Natural killer cell treated with Interleukin-12 subunit alpha and Interleukin-12 subunit beta and Interleukin-15 and Interleukin-18, amount 100 ng/mL, for 72 hours (primary cell): ENCODE data around the gene ZNF660. TPM values are rescaled to one million over a fixed set of nuclear protein-coding genes. Genes with fewer than 3 reads are reported as not detected.
"Not testable (repeated sequence)": the region's sequence is repeated elsewhere in the genome, so short reads cannot be mapped to it uniquely, and the experiment has no call there.

Experiments
- ATAC-seq, 2 donors: fragments of 150-1000 bp; cut with Tn5 transposase in 1 of 2; sonication (Bioruptor Pico), chemical (Tn5 transposase) in 1 of 2; 2 replicates each; pipeline ENCODE4 v1.10.0; 2021
- DNase-seq: peaks from one replicate; pipeline ENCODE4 v3.0.0; 2022; ENCODE audit warnings: low spot score
- H3K27ac Mint-ChIP-seq, 2 donors: 1 replicate in 1 of 2; 2 replicates in 1 of 2; pipeline ENCODE4 v1.8.0; 2022; ENCODE audit warnings: mixed read lengths in 2 of 2, mild to moderate bottlenecking in 1 of 2, moderate library complexity in 1 of 2
- H3K27me3 Mint-ChIP-seq, 2 donors: 1 replicate in 1 of 2; 2 replicates in 1 of 2; pipeline ENCODE4 v1.8.0; 2022; ENCODE audit warnings: mixed read lengths in 2 of 2
- H3K36me3 Mint-ChIP-seq: one replicate; pipeline ENCODE4 v1.8.0; 2022; ENCODE audit warnings: mixed read lengths
- H3K4me1 Mint-ChIP-seq, 2 donors: 1 replicate in 1 of 2; 2 replicates in 1 of 2; pipeline ENCODE4 v1.8.0; 2022; ENCODE audit warnings: low read depth in 2 of 2, mixed read lengths in 2 of 2, mild to moderate bottlenecking in 1 of 2
- H3K4me3 Mint-ChIP-seq: one replicate; pipeline ENCODE4 v1.8.0; 2022; ENCODE audit warnings: mixed read lengths
- H3K9me3 Mint-ChIP-seq: 2 replicates; pipeline ENCODE4 v1.8.0; 2022; ENCODE audit warnings: mixed read lengths
- total RNA-seq, 2 donors: library from RNA; stranded (reverse); gene quantifications; one replicate each; pipeline ENCODE4 v1.2.3, GENCODE V29; 2022

Gene ZNF660
- total RNA-seq, result 1 to 10 TPM; 2.5 to 5.9 TPM

GRCh38 chr3:44584646-44585501, at the start of gene ZNF660:
ZNF660 (plus strand) TSS chr3:44584964; CDS start chr3:44594194, 9,230 bp downstream.
- peaks cover 0 to 11% of the 10 kb centered on the region in 2 donors for H3K27me3 Mint-ChIP-seq
- ATAC-seq, result peak; percentile 85 to 92
- H3K27ac Mint-ChIP-seq, result peak within 1 kb of the TSS; percentile 10 to 88
- peaks cover 18 to 23% of the 10 kb centered on the region in 2 donors for H3K4me1 Mint-ChIP-seq
- peak; percentile 67 for DNase-seq
- H3K9me3 Mint-ChIP-seq, result peaks cover 7% of the 10 kb centered on the region
- peaks cover 31% of the 10 kb centered on the region for H3K36me3 Mint-ChIP-seq
- peak within 1 kb of the TSS; percentile 79 for H3K4me3 Mint-ChIP-seq

- no peak overlapping the region for H3K27ac Mint-ChIP-seq
- DNase-seq (no peak), ATAC-seq (no peak)
- H3K4me1 Mint-ChIP-seq, result peaks cover 0 to 3% of the 10 kb centered on the region in 2 donors
- H3K27me3 Mint-ChIP-seq, result peaks cover 28 to 43% of the 10 kb centered on the region in 2 donors
- H3K36me3 Mint-ChIP-seq, result no peaks in the 10 kb centered on the region
- no peak overlapping the region for H3K4me3 Mint-ChIP-seq
- no peaks in the 10 kb centered on the region for H3K9me3 Mint-ChIP-seq
These were observed 49.4 kb upstream of the ZNF660 start for GRCh38 chr3:44535364-44535763.

GRCh38 chr3:44544811-44545210, 40.0 kb upstream of the ZNF660 start:
- H3K27ac Mint-ChIP-seq, H3K9me3 Mint-ChIP-seq, H3K4me1 Mint-ChIP-seq, DNase-seq, ATAC-seq, H3K4me3 Mint-ChIP-seq, H3K36me3 Mint-ChIP-seq: not testable (repeated sequence)
- peaks cover 15 to 24% of the 10 kb centered on the region in 2 donors for H3K27me3 Mint-ChIP-seq

GRCh38 chr3:44554626-44555592, 29.9 kb upstream of the ZNF660 start, which contains the start of gene ZKSCAN7:
ZKSCAN7 (plus strand) TSS chr3:44555193; CDS start chr3:44557048, 1,855 bp downstream.
- peaks cover 5% of the 10 kb centered on the region for H3K9me3 Mint-ChIP-seq
- peak; percentile 83 to 85 for ATAC-seq
- peak within 1 kb of the TSS; percentile 62 to 89 for H3K27ac Mint-ChIP-seq
- peaks cover 21% of the 10 kb centered on the region for H3K36me3 Mint-ChIP-seq
- H3K27me3 Mint-ChIP-seq, result peaks cover 0 to 10% of the 10 kb centered on the region in 2 donors
- H3K4me3 Mint-ChIP-seq, result peak within 1 kb of the TSS; percentile 93
- H3K4me1 Mint-ChIP-seq, result peaks cover 10 to 18% of the 10 kb centered on the region in 2 donors
- peak; percentile 75 for DNase-seq

- H3K36me3 Mint-ChIP-seq, result peaks cover 23% of the 10 kb centered on the region
- H3K27ac Mint-ChIP-seq, result peak overlapping the region; percentile 62 to 89
- H3K9me3 Mint-ChIP-seq, result peaks cover 5% of the 10 kb centered on the region
- H3K4me1 Mint-ChIP-seq, result peaks cover 11 to 19% of the 10 kb centered on the region in 2 donors
- no peak for DNase-seq
- ATAC-seq, result peak in 1 of 2 donors; percentile 24
- H3K27me3 Mint-ChIP-seq, result peaks cover 0 to 9% of the 10 kb centered on the region in 2 donors
- peak overlapping the region; percentile 93 for H3K4me3 Mint-ChIP-seq
These were observed 29.0 kb upstream of the ZNF660 start for GRCh38 chr3:44555723-44556122.

- no peak overlapping the region for H3K4me3 Mint-ChIP-seq
- peaks cover 5% of the 10 kb centered on the region for H3K9me3 Mint-ChIP-seq
- H3K27ac Mint-ChIP-seq, result no peak overlapping the region
- peaks cover 0 to 2% of the 10 kb centered on the region in 2 donors for H3K27me3 Mint-ChIP-seq
- ATAC-seq, result no peak
- DNase-seq, result no peak
- peaks cover 32% of the 10 kb centered on the region for H3K36me3 Mint-ChIP-seq
- peaks cover 18 to 25% of the 10 kb centered on the region in 2 donors for H3K4me1 Mint-ChIP-seq
These were observed 27.7 kb upstream of the ZNF660 start for GRCh38 chr3:44557074-44557473.

GRCh38 chr3:44561076-44561475, 23.7 kb upstream of the ZNF660 start:
- no peak overlapping the region for H3K4me3 Mint-ChIP-seq
- no peaks in the 10 kb centered on the region for H3K27me3 Mint-ChIP-seq
- H3K4me1 Mint-ChIP-seq, result peaks cover 16% of the 10 kb centered on the region in 2 donors
- H3K36me3 Mint-ChIP-seq, result peaks cover 31% of the 10 kb centered on the region
- no peak for DNase-seq
- ATAC-seq, result no peak
- H3K27ac Mint-ChIP-seq, result no peak overlapping the region
- H3K9me3 Mint-ChIP-seq, result peaks cover 6% of the 10 kb centered on the region

GRCh38 chr3:44562147-44562546, 22.6 kb upstream of the ZNF660 start:
- H3K27me3 Mint-ChIP-seq, result no peaks in the 10 kb centered on the region
- H3K27ac Mint-ChIP-seq, result no peak overlapping the region
- peaks cover 39% of the 10 kb centered on the region for H3K36me3 Mint-ChIP-seq
- H3K9me3 Mint-ChIP-seq, result peaks cover 8% of the 10 kb centered on the region
- DNase-seq (no peak), ATAC-seq (no peak)
- H3K4me3 Mint-ChIP-seq, result no peak overlapping the region
- peaks cover 14 to 16% of the 10 kb centered on the region in 2 donors for H3K4me1 Mint-ChIP-seq

- H3K27me3 Mint-ChIP-seq, result no peaks in the 10 kb centered on the region
- peaks cover 0 to 5% of the 10 kb centered on the region in 2 donors for H3K4me1 Mint-ChIP-seq
- H3K36me3 Mint-ChIP-seq, result peaks cover 73% of the 10 kb centered on the region
- no peak overlapping the region for H3K27ac Mint-ChIP-seq
- no peak for ATAC-seq
- no peak overlapping the region for H3K4me3 Mint-ChIP-seq
- H3K9me3 Mint-ChIP-seq, result peaks cover 30% of the 10 kb centered on the region
- DNase-seq, result no peak
These were observed 16.2 kb upstream of the ZNF660 start for GRCh38 chr3:44568561-44568960.

GRCh38 chr3:44571024-44571423, 13.7 kb upstream of the ZNF660 start:
- ATAC-seq, result no peak
- peaks cover 25% of the 10 kb centered on the region for H3K9me3 Mint-ChIP-seq
- no peak overlapping the region for H3K27ac Mint-ChIP-seq
- no peak for DNase-seq
- no peaks in the 10 kb centered on the region for H3K27me3 Mint-ChIP-seq
- no peak overlapping the region for H3K4me3 Mint-ChIP-seq
- peaks cover 67% of the 10 kb centered on the region for H3K36me3 Mint-ChIP-seq
- H3K4me1 Mint-ChIP-seq, result no peaks in the 10 kb centered on the region

GRCh38 chr3:44576613-44577012, 8.2 kb upstream of the ZNF660 start:
- Mint-ChIP-seq H3K4me1 (no peaks in the 10 kb centered on the region), H3K27ac (no peak overlapping the region), H3K36me3 (peaks cover 31% of the 10 kb centered on the region), H3K9me3 (peaks cover 6% of the 10 kb centered on the region), H3K4me3 (no peak overlapping the region), H3K27me3 (no peaks in the 10 kb centered on the region)
- DNase-seq (no peak), ATAC-seq (no peak)

GRCh38 chr3:44577354-44577952, 7.3 kb upstream of the ZNF660 start:
- not testable (repeated sequence) for H3K9me3 Mint-ChIP-seq, ATAC-seq, H3K4me1 Mint-ChIP-seq, DNase-seq, H3K27ac Mint-ChIP-seq, H3K4me3 Mint-ChIP-seq, H3K27me3 Mint-ChIP-seq
- H3K36me3 Mint-ChIP-seq, result peaks cover 24% of the 10 kb centered on the region

- H3K27me3 Mint-ChIP-seq, H3K27ac Mint-ChIP-seq, ATAC-seq, H3K4me1 Mint-ChIP-seq, DNase-seq, H3K4me3 Mint-ChIP-seq, H3K9me3 Mint-ChIP-seq: not testable (repeated sequence)
- peaks cover 19% of the 10 kb centered on the region for H3K36me3 Mint-ChIP-seq
These were observed 6.4 kb upstream of the ZNF660 start for GRCh38 chr3:44578316-44578715.
